Activated T-helper 1 cell treated with anti-CD3 and anti-CD28 coated beads, Interleukin-2, amount 50 U/mL, for 16 hours (primary cell): ENCODE data around the gene NCBP2L.

Source experiments
- DNase-seq, 2 donors: peaks; one replicate each; pipeline ENCODE4 v3.0.0-alpha.2; 2020; ENCODE audit warnings: low read depth in 1 of 2, low spot score in 1 of 2

The NCBP2L gene

DNA sequence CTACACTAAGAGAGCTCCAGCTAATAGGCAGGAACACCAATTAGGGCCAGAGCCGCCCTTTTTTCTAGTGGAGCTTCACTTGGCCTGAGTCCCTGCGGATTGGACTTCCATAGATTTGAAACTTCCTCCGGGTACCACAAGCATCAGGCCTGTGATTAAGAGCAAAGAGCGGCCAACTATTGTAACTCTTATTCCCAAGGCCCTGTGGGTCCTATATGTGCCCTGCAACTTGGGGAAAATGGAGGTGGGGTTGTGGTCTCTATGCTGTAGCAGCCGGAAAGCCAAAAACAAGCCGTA lies at the start of gene NCBP2L:
TSS of gene NCBP2L (plus strand) at position 198 of the 297 bp plus-strand sequence. CDS start 16,488 bp downstream, outside the sequence.
- DNase-seq = no peak

GRCh38 chrX:107728371-107729099 lies 49.0 kb upstream of the NCBP2L start:
- DNase-seq = no peak

DNA sequence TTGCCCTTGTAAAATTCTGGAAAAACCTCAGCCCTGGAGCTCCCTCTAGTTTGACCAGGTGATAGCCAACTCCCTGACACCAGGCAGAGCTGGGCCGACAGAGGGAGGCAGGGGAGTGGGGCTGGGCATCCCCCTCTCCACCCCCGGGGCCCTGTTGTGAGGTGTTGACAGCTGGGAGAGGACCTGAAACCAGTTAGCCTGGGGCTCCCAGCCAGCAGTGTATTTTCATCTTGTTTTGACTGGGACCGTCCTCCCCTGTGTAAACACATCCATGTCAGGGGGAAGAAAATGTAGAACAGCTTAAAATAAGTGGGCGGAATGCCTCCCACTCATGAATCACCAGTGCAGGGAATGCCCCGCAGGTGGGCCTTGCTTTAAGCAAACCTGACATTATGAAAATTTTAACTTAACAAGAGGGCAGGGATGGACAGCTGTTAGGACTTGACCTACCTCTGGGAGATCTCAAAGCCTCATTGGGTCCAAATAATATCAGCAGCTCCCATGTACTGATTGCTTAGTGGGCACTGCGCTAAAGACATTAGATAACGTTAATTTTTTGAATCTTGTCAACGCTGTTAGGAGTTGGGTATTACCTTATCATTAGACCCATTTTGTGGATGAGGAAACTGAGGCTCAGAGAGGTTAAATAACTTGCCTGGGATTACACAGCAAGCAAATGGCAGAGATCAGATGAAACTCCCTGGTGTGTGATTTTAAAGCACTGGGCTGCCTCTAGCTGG lies 47.8 kb upstream of the NCBP2L start:
- no peak for DNase-seq

DNA sequence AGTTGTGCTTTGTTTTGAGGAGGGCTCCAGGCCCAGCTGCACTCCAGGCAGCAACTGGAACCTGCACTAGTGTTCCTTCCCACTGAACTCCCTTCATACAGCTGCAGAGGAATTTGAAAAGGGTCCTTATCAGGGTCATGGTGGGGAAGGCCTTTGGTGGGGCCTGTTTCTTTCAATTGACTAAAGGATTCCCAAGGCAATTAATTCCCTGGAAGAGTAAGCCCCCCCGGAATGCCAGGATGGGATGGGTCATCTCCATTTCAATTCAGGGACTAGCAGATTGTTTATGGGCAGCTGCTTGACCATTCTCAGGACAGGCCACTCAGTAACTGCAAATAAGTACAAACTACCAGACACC lies 47.3 kb upstream of the NCBP2L start:
- DNase-seq = no peak

DNA sequence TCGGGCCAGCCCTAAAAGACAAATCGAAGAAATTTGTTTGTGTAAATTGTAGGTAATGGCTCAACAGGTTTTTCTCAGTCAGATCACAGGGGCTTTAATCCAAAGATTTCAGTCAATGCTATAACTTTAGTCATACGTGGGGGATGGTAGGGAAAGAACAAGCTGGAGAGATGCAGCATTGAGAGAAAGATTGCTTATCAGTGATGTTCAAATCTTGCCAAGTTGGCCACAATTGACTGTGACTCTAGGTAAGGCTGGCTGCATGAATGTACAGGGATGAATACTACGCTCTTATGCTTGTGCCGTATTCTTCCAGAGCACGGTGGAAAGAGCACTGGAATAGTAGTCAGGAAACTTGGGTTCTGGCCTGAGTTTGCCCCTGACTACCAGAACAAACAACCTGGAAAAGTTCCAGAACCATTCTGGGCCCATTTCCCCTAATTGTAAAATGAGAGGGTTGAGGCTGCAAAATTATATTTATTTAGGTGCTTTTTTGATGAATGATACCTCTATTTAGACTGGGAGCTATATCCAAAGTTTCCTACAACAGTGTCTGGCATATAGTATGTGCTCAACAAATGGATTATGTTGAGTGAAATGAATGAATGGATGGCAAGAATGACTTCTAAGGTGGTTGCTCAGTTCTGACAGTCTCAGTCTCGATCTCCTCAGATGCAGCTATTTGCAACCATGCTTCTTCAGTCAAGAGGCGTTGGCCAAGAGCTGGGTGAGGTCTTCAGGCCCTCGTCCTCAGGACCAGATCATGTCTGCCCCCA lies 46.4 kb upstream of the NCBP2L start:
- DNase-seq = no peak

DNA sequence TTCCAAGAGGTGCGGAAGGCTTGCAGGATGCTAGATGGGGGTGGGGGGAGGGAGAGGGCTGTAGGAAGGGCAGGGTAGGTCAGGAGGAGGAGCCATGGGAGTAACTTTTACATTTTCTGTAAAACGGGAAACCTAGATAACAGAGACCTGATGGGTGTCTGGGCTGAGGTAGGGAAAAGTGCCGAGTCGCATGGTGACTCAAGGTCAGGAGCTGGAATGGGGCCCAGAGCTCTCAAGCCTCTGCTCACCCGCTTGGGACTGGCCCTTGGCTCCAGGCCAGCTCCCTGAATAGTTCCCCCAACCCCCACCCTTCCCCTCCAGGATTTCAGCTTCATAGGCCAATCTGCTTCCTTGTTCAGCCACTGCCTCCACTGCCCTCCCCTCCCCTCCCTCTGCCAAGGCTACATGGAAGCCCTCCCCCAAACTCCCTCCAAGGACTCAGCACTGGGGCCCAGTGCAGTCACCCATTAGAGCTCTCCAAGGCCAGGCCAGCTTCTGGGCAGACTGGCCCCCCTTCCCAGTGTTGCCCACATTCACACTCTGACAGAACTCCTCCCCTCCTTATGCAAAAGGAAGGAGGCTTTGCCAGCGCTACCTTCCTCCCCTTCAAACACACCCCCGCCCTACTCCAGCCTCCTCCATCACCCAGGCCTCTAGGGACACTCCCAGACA lies 45.6 kb upstream of the NCBP2L start:
- no peak for DNase-seq

GRCh38 chrX:107733686-107734085 lies 43.8 kb upstream of the NCBP2L start:
- DNase-seq = no peak

DNA sequence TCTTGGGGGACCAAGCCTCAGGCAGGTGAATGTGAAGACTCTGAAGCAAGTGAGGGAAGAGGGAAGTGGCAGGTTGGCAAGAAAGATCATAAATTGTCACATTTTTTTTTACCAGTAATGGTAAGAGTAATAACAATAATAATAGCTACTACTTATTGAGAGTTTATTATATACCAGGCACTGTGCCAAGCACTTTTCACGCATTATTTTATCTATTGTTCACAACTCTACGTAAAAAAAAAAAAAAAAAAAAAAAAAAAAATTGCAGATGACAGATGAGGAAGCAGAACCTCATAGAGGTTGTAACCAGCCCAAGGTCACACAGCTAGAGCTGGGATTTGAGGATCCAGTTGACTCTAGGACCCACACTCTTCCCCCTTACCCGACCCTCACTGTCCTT lies 42.9 kb upstream of the NCBP2L start:
- DNase-seq = no peak

DNA sequence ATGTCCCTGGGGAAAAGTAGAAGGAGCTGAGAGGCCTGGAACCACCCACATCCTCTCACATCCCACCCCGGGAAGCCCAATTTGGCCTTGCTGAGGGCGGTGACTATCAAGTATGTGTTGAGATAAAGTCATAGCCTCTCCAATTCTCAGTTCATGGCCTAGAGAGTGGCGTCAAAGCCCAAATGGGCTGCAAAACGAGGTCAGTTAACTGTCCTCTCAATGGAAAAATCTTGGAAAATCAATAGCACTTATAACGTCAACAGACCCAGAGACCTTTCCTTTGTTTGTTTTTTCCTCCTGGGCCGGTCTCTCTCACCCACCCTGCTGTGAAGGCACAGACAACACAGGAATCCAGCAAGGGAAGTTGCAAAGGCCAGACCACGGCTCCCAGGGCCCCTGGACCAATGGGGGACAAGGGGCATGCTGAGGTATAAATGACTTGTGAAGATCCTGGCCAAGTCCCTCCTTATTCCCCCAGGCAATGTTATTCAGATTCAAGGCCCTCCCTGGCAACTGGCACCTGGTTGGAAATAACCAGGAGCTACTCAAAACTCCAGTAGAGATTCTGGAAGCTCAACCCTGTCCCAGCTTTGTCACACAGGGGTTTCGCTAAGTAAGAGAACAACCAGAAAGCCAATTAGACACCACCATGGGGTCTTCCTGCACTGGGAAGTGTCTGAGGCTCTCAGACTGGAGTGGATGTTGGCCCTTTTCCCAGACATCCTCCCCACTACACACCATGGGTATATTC lies 40.6 kb upstream of the NCBP2L start:
- no peak for DNase-seq

DNA sequence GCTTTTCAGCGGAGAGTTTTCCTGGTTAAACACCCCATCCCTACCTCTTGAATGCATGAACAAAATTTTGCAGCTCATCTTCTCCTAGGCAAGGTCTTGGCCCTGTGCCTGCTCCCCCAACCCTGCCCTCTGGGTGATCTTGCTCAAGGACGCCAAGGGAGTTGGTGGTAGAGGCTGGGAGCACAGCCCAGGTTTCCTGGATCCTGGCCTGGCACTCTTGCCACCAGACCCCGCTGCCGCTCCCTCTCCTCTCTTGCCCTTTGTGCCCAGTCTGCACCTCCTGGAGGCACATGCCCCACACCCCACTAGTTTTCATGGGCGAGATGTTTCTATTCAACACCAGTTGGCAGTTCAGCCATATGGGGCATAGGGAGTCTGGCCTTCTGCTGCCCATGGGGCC lies 39.3 kb upstream of the NCBP2L start:
- DNase-seq = no peak

DNA sequence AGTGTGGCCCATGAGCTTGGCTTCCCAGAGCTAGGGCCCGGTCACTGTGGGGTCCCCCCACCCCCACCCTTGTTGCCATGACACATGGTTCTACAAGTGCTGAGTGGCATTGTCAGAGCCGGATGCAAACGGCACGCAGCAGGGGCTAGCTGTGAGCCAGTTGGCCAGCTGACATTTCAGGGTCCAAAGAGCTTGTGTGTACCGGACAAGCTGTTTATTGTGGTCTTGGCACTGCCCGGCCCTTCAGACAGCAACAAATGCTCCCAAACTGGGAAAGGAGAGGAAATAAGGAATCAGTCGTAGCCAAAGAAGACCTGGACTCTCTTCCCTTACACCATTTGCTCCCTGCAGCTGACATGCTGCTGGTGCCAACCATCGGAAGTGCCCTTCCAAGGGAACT lies 38.8 kb upstream of the NCBP2L start:
- DNase-seq = no peak

DNA sequence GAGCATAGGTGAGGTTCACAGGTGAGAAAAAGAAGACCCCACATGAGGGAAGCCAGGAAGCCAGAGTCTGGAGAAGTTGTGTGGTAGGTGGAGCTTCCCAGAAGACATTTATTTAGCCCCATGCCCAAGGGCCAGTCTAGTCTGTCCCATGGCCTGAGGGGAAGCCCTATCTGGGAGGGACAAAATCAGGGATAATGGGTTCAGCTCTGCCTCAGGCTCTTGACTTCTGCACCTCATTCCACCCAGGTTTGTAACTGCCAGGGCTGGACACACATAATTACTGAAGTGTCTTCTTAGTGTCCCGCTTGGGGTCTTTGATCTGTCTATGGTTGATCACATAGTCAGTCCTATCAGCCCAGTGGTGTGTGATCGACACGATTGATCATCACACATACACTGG lies 38.0 kb upstream of the NCBP2L start:
- DNase-seq = no peak

- DNase-seq = no peak
These were observed 36.1 kb upstream of the NCBP2L start for GRCh38 chrX:107741404-107741790.

DNA sequence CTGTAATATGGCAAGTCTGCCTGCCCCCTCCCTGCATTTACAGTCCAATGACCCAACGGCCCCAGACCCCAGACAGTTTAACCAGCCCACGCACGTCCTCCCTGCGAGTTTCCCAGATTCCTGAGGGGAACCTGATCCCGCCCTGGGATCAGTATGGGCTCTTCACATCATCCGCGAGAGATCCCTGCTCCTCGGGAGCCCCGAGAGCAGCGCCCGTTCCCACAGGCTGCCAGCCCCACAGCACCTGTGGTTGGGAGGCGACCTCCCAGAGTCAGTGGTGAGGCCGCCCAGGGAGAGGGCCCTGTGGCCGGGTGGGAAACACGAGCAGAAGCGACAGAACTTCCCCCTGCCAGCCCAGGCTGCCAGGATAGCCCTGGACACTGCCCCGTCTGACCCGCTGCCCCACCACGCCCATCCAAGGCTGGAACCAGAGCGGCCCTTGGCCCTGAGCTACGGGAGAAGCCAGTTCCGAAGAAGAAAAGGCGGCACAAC lies 34.8 kb upstream of the NCBP2L start:
- DNase-seq = no peak

- no peak for DNase-seq
These were observed 33.5 kb upstream of the NCBP2L start for GRCh38 chrX:107743995-107744394.

DNA sequence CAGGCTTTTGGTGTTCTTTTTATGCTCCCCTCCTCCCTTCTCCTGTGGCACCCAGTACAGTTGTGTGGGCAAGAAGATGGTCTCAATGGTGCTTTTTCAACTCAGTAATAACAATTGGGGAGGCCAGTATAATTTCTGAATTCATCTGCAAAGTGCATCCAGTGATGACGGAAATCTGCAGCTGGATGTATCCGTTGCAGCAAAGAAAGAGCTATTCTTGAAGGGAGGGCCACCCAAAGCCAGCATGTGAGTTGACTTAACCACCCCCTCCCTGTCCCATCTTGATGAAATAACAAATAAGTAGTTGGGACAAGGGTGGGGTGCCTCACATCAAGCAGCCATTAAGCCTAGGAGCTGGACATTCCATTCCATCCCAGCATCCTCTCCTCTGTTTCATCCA lies 32.7 kb upstream of the NCBP2L start:
- DNase-seq = no peak

DNA sequence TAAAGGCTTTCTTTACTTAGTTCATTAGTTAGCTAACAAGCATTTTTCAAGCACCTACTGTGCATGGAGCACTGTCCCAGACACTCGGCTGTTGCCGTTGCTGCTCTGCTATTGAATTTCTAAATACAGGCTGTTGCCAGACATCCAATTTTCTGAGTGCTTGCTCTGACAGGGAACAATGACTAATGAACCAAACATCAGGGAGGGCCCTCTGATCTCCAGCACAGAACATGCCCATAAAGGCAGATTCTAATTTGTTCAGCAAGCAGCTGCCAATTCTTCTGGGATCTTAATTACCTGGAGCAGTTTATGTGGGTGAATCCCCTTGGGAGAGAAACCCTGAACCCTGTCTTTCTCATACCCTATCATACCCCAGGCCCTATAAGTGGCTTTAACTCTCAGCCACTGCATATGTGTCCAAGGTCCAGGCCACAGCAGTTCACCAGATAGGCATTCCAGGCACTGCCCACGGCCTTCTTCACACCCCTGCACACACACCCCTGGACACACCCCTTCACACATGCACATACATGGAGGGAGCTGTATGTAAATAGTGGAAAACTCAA lies 29.9 kb upstream of the NCBP2L start:
- DNase-seq = no peak

DNA sequence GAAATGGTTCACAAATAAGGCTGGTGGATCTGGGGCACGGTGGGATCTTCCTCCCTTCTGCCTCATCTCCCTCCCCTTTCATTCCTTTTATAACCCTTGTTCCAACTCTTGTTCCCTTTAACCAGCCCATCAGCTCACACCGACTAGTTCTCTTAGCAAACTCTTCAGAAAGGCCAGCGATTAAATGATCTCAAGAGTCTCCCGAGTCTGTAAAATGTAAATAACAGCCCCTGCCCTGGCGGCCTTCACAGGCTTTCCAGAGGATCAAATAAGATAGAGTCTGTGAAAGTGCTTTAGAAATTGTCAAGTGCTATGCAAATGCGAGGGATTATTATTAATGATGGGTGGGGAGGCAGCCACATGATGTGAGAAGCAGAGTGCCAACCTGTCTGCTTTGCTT lies 29.0 kb upstream of the NCBP2L start:
- no peak for DNase-seq

DNA sequence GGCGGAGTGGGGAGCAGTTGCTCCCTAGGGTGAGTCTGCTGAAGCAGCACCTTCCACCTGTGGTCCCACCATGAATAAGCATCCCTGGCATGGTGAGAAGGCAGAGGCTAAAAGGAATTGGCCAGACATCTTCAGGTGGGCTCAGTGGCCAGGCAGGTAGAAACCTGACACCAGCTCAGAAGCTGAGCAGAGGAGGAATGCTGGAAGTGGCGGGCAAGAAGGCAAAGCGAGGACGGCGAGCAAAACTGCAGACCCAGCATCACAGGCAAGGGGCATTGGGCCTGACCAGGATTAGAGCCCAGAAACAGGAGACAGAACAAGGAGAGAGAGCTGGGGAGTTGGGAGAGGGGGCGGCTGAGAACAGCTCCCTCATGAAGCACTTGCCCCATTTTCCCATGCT lies 27.3 kb upstream of the NCBP2L start:
- DNase-seq = no peak

DNA sequence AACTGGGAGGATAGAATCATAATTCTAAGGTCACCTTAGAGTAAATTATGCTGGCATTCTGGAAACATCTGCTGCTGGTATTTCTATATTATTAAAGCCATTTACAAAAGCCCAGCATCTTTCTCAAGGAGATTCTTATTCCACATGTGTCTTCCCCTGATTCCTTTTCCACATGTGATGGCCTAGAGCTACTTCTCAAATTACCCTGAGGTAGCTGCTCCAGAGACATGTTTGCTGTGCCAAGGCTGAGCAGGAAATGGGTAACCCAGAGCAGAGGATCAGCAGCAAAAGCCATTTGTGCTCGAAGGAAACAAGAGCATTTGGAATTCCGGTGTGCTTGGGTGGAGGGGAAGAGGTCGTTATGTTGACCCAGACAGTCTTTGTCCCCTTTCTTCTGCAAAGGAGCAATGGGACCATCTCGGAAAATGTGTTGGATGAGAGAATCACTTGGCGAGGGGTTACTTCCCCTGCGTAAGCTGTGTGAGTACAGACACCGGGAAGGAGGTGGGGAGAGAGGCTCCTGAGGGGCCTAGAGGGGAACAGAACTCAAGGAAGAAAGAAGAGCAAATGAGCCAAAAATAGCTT lies 26.6 kb upstream of the NCBP2L start:
- DNase-seq = no peak
